H9 (cell line): Measurements from ENCODE around the gene TCIRG1. TPM values are rescaled to one million over a fixed set of nuclear protein-coding genes. Genes with fewer than 3 reads are reported as not detected.

ENCODE experiments used
- DNase-seq: peaks from one replicate; pipeline ENCODE4 v3.0.0-alpha.2; 2017
- H2AFZ ChIP-seq: one replicate; pipeline ENCODE4 v1.6.1; 2013; ENCODE audit warnings: mild to moderate bottlenecking, low read length, control low read depth, moderate library complexity
- H2AK5ac ChIP-seq: 2 replicates; pipeline ENCODE4 v1.6.1; 2013; ENCODE audit warnings: low read length, control low read depth, mixed read lengths; ENCODE audit not compliant: insufficient read length
- H2BK120ac ChIP-seq: one replicate; pipeline ENCODE4 v1.6.1; 2013; ENCODE audit warnings: low read depth, mild to moderate bottlenecking, low read length, control low read depth, inconsistent platforms; ENCODE audit not compliant: poor library complexity, severe bottlenecking
- H2BK12ac ChIP-seq: 2 replicates; pipeline ENCODE4 v1.6.1; 2013; ENCODE audit warnings: low read length, control low read depth, mixed read lengths, low read depth; ENCODE audit not compliant: insufficient read length
- H2BK15ac ChIP-seq: 2 replicates; pipeline ENCODE4 v1.6.1; 2013; ENCODE audit warnings: low read depth, low read length, control low read depth
- H2BK20ac ChIP-seq: one replicate; pipeline ENCODE4 v1.6.1; 2013; ENCODE audit warnings: low read depth, mild to moderate bottlenecking, low read length, control low read depth, inconsistent platforms; ENCODE audit not compliant: poor library complexity, severe bottlenecking
- H2BK5ac ChIP-seq: 2 replicates; pipeline ENCODE4 v1.6.1; 2013; ENCODE audit warnings: low read length, control low read depth, mixed read lengths; ENCODE audit not compliant: insufficient read length
- H3K14ac ChIP-seq: 2 replicates; pipeline ENCODE4 v1.6.1; 2013; ENCODE audit warnings: low read length, control low read depth; ENCODE audit not compliant: insufficient read depth
- H3K18ac ChIP-seq: 2 replicates; pipeline ENCODE4 v1.6.1; 2013; ENCODE audit warnings: low read depth, mild to moderate bottlenecking, mixed read lengths, low read length, control low read depth; ENCODE audit not compliant: insufficient read length
- H3K23ac ChIP-seq: 2 replicates; pipeline ENCODE4 v1.6.1; 2013; ENCODE audit warnings: low read length, control low read depth, mixed read lengths, low read depth; ENCODE audit not compliant: insufficient read length
- H3K23me2 ChIP-seq: 2 replicates; pipeline ENCODE4 v1.6.1; 2013; ENCODE audit warnings: low read depth, mild to moderate bottlenecking, mixed read lengths, low read length, control low read depth; ENCODE audit not compliant: insufficient read length, poor library complexity, severe bottlenecking
- H3K27ac ChIP-seq: 2 replicates; pipeline ENCODE4 v1.5.1; 2013; ENCODE audit warnings: low read length, control low read depth, mixed read lengths, low read depth; ENCODE audit not compliant: insufficient read length
- H3K27me3 ChIP-seq: 2 replicates; pipeline ENCODE4 v1.6.1; 2013; ENCODE audit warnings: low read length, control low read depth, inconsistent platforms; ENCODE audit not compliant: insufficient read depth
- H3K4ac ChIP-seq: 2 replicates; pipeline ENCODE4 v1.6.1; 2013; ENCODE audit warnings: low read depth, mild to moderate bottlenecking, control low read depth, inconsistent platforms, low read length, moderate library complexity
- H3K4me1 ChIP-seq: 2 replicates; pipeline ENCODE4 v1.6.1; 2013; ENCODE audit warnings: low read length, control low read depth, inconsistent platforms; ENCODE audit not compliant: insufficient read depth
- H3K4me2 ChIP-seq: 2 replicates; pipeline ENCODE4 v1.6.1; 2013; ENCODE audit warnings: low read length, control low read depth, mixed read lengths; ENCODE audit not compliant: insufficient read length, insufficient read depth
- H3K56ac ChIP-seq: 2 replicates; pipeline ENCODE4 v1.6.1; 2013; ENCODE audit warnings: low read depth, mild to moderate bottlenecking, mixed read lengths, low read length, control low read depth; ENCODE audit not compliant: insufficient read length
- H3K79me1 ChIP-seq: 2 replicates; pipeline ENCODE4 v1.6.1; 2013; ENCODE audit warnings: low read depth, mild to moderate bottlenecking, moderate library complexity, low read length, control low read depth, inconsistent platforms; ENCODE audit not compliant: insufficient read depth, poor library complexity, severe bottlenecking
- H3K79me2 ChIP-seq: 2 replicates; pipeline ENCODE4 v1.6.1; 2013; ENCODE audit warnings: low read length, control low read depth, inconsistent platforms; ENCODE audit not compliant: insufficient read depth
- H3K9ac ChIP-seq: 2 replicates; pipeline ENCODE4 v1.6.1; 2013; ENCODE audit warnings: low read length, control low read depth, mixed read lengths; ENCODE audit not compliant: insufficient read length; ENCODE audit errors: extremely low read depth
- H3K9me3 ChIP-seq: one replicate; pipeline ENCODE4 v1.6.1; 2013; ENCODE audit warnings: low read depth, low read length, inconsistent platforms; ENCODE audit not compliant: control insufficient read depth
- H3T11ph ChIP-seq: one replicate; pipeline ENCODE4 v1.6.1; 2013; ENCODE audit warnings: mild to moderate bottlenecking, low read length, control low read depth, inconsistent platforms
- H4K20me1 ChIP-seq: one replicate; pipeline ENCODE4 v1.6.1; 2013; ENCODE audit not compliant: control insufficient read depth, insufficient read length, insufficient read depth
- H4K5ac ChIP-seq: 2 replicates; pipeline ENCODE4 v1.6.1; 2013; ENCODE audit warnings: low read depth, mild to moderate bottlenecking, mixed read lengths, low read length, control low read depth; ENCODE audit not compliant: insufficient read length
- H4K8ac ChIP-seq: replicated peaks from 2 replicates; pipeline ENCODE4 v1.6.1; 2013; ENCODE audit warnings: low read length, control low read depth, mixed read lengths, low read depth; ENCODE audit not compliant: insufficient read length
- H4K91ac ChIP-seq: 2 replicates; pipeline ENCODE4 v1.6.1; 2013; ENCODE audit warnings: low read depth, mild to moderate bottlenecking, moderate library complexity, mixed read lengths, low read length, control low read depth; ENCODE audit not compliant: insufficient read length
- H3K27ac Mint-ChIP-seq, 3 experiments: 2 replicates in 2 of 3; 3 replicates in 1 of 3; pipeline ENCODE4 v1.8.0; 2020 to 2021; ENCODE audit warnings: mixed read lengths in 3 of 3, mild to moderate bottlenecking in 1 of 3, moderate library complexity in 1 of 3
- H3K27me3 Mint-ChIP-seq: 2 replicates; pipeline ENCODE4 v1.8.0; 2021; ENCODE audit warnings: low read depth, mild to moderate bottlenecking, moderate library complexity, mixed read lengths
- H3K36me3 Mint-ChIP-seq, 3 experiments: 2 replicates in 2 of 3; 3 replicates in 1 of 3; pipeline ENCODE4 v1.8.0; 2020 to 2021; ENCODE audit warnings: low read depth in 3 of 3, mixed read lengths in 3 of 3; ENCODE audit not compliant: insufficient read depth in 1 of 3
- H3K4me1 Mint-ChIP-seq, 2 experiments: 2 replicates each; pipeline ENCODE4 v1.8.0; 2020; ENCODE audit warnings: mixed read lengths in 2 of 2
- H3K4me3 Mint-ChIP-seq, 2 experiments: 2 replicates in 1 of 2; 3 replicates in 1 of 2; pipeline ENCODE4 v1.8.0; 2020 to 2021; ENCODE audit warnings: mild to moderate bottlenecking in 2 of 2, mixed read lengths in 2 of 2, moderate library complexity in 1 of 2
- H3K9me3 Mint-ChIP-seq, 2 experiments: 2 replicates in 1 of 2; 3 replicates in 1 of 2; pipeline ENCODE4 v1.8.0; 2020; ENCODE audit warnings: mild to moderate bottlenecking in 2 of 2, mixed read lengths in 2 of 2, moderate library complexity in 1 of 2
- CTCF ChIP-seq: fragments of 200-600 bp; sonication (generic); conservative IDR thresholded peaks from 3 replicates; pipeline ENCODE4 v1.8.0; 2021; ENCODE audit warnings: antibody characterized with exemption, mild to moderate bottlenecking
- WGBS: extraction: QIAGEN DNeasy Blood & Tissue Kit; methylation state at CpG from one replicate; pipeline ENCODE4 v1.1.7; 2013; ENCODE audit warnings: missing lambda C conversion rate, low lambda C conversion rate, mixed read lengths; ENCODE audit not compliant: insufficient read length; ENCODE audit errors: extremely low coverage; 5-methylcytosine and 5-hydroxymethylcytosine counted together
- total RNA-seq: library from RNA; stranded (reverse); gene quantifications from 2 replicates; pipeline ENCODE4 v1.2.1, GENCODE V29; 2021

TCIRG1 gene
- total RNA-seq, 1 experiment from 2014 or later, result 24.4 TPM

- H3K27me3 Mint-ChIP-seq, result no peaks in the 10 kb centered on the region
- H2BK120ac ChIP-seq, result no peak overlapping the region
- H3K4me1 ChIP-seq, result no peaks in the 10 kb centered on the region; the same call in 1 of the 2 replicates
- H2BK15ac ChIP-seq, result no peak overlapping the region
- no peak overlapping the region for H2AFZ ChIP-seq
- no peak overlapping the region for H3T11ph ChIP-seq
- no peak overlapping the region for H3K27ac ChIP-seq
- no peak overlapping the region for H2BK5ac ChIP-seq
- no peak overlapping the region for H3K23ac ChIP-seq
- no peaks in the 10 kb centered on the region for H4K20me1 ChIP-seq
- H3K27me3 ChIP-seq, result no peaks in the 10 kb centered on the region
- H4K91ac ChIP-seq, result no peak overlapping the region
- no peak for TF ChIP-seq CTCF
- no peak overlapping the region for H2BK12ac ChIP-seq
- H2AK5ac ChIP-seq, result no peak overlapping the region
- no peak overlapping the region for H3K14ac ChIP-seq
- no peak overlapping the region for H3K4ac ChIP-seq
- H4K8ac ChIP-seq, result no peak overlapping the region
- no peaks in the 10 kb centered on the region for H3K23me2 ChIP-seq
- H3K9me3 ChIP-seq, result no peaks in the 10 kb centered on the region
- H4K5ac ChIP-seq, result no peak overlapping the region
- H3K4me3 Mint-ChIP-seq, result no peak overlapping the region
- peaks cover 7 to 9% of the 10 kb centered on the region in 2 experiments for H3K4me1 Mint-ChIP-seq
- DNase-seq, result no peak
- H2BK20ac ChIP-seq, result no peak overlapping the region
- H3K18ac ChIP-seq, result no peak overlapping the region
- H3K79me1 ChIP-seq, result no peaks in the 10 kb centered on the region
- no peak overlapping the region for H3K56ac ChIP-seq
- H3K9me3 Mint-ChIP-seq, result no peaks in the 10 kb centered on the region
- WGBS, result no CpG with 5 or more reads among the region's 20 CpGs
- H3K4me2 ChIP-seq, result no peak overlapping the region
- peak overlapping the region in 2 of 3 experiments; percentile 39 to 44; a peak in 2 of 7 replicates for H3K27ac Mint-ChIP-seq
- no peaks in the 10 kb centered on the region for H3K79me2 ChIP-seq
- peaks cover 7 to 25% (median 11%) of the 10 kb centered on the region in 3 experiments; a peak in 5 of 7 replicates for H3K36me3 Mint-ChIP-seq
- no peak overlapping the region for H3K9ac ChIP-seq
Observed at GRCh38 chr11:68037411-68038225, 1.2 kb upstream of the TCIRG1 start.
